GM18517 (cell line): ENCODE results near the gene TAF6.
A peak's percentile ranks its signal among the peaks of the same experiment; 100 is the strongest.

Experiments
- ATAC-seq: cut with Tn5 transposase; IDR thresholded peaks from one replicate; pipeline ENCODE4 v1.9.1; 2021; ENCODE audit warnings: mild to moderate bottlenecking, moderate library complexity; ENCODE audit not compliant: unreplicated experiment

TAF6 gene

DNA sequence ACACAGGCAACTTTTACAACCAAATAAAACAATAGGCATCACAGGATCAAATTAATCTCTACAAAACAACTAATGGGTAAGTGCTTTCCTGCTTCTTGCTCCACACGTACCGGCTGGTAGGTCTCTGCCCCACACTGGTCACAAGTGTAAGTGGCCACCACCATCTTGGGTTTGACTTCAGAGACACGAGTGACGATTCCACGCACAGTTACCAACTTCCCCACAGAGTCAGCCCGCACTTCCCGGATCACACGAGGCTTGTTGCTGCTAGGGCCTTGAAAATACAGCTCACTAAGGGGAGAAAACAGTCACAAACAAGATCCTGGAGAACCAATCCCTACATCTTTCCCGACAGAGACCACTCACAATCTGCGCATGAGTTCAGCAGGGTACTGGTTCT lies 20.2 kb downstream of the TAF6 start:
- no peak for ATAC-seq

- ATAC-seq, result no peak
Observed at GRCh38 chr7:100095704-100096103, 23.5 kb downstream of the TAF6 start.

- no peak for ATAC-seq
Observed at GRCh38 chr7:100095289-100095688, 23.9 kb downstream of the TAF6 start.

DNA sequence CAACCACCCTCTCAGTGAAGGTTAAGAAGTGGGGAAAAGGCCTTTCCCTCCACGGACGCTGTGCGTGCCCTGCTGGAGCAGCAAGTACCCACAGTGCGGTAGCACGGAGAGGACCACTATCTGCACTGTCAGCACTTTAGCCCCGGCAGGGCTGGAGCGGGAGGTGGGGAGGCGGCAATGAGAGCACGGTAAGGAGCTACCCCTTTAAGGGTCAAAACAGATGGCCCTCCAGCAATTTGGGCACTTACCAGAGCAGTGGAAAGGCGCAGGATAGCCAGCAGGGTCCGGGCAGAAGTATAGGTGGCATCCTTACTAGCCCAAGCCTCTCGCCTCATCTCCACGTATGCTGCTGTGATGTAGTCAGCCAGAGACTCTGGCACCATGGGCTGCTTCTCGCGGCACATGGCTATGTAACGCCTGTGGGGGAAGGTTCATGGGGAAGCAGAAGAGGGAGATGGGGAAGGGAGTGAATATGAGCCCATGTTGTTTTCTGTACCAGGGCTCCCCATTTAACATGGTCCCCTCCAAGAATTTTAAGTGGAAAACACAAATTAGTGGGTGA lies 25.2 kb downstream of the TAF6 start:
- no peak for ATAC-seq

DNA sequence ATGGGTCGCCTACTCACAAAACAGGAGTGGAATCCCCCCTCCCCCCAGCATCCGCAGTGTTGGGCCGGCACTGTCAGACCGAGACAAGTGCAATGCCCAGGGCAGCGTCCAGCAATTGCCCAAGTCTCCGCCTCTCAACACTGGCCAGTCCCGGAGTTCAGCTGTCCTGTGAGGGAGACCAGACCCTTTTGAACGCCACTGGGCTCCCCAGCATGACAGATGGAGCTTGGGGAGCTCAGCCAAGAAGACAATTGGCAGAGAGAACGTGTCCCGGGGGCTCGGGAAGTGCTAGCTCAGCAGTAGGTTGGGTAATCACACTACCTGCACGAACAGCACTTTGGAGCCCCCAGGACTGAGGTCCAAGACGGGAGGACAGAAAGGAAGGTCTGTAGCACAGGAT lies 25.7 kb downstream of the TAF6 start:
- ATAC-seq, result no peak

DNA sequence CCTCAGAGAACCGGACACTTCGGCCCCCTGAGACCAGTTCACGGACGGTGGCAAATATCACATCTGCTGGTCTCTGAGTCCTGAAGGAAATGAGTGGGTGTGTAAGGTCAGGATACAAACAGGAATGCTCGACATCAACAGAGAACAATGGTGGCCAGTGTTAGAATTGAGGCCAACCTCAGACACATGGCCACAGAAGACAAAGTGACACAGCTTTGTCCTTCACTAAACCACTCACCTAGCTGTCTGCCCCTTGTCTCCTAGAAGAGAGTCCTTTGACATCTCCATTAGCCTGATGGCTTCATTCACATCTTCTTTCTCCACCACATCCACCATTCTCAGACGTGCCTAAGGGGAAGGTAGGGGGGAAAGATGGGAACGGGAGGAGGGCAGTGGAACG lies 26.1 kb downstream of the TAF6 start:
- ATAC-seq, result no peak

DNA sequence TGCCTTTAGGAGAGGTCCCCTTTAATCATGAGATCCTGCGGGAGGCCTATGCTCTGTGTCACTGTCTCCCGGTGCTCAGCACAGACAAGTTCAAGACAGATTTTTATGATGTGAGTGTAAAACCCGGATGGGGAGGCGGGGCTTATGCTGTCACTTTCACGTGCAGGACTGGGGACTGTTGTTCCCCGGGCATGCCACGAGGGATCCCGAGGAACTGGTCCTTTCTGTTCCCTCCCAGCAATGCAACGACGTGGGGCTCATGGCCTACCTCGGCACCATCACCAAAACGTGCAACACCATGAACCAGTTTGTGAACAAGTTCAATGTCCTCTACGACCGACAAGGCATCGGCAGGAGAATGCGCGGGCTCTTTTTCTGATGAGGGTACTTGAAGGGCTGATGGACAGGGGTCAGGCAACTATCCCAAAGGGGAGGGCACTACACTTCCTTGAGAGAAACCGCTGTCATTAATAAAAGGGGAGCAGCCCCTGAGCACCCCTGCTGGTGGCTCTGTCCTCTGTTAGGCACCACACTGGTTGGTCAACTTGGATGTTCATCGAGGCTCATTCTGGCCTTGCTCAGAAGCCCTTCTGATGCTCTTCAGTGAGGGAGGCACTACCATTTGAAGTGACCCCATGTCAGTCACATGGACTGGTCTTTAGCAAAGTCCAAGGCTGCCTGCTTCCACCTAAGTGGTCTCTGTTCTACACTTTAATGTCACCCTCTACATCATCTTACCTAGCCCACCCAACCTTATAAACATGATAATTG lies 27.6 kb downstream of the TAF6 start:
- no peak for ATAC-seq

GRCh38 chr7:100090527-100091410 lies 28.4 kb downstream of the TAF6 start:
- ATAC-seq, result no peak

- ATAC-seq, result no peak
Observed at GRCh38 chr7:100089458-100090196, 29.5 kb downstream of the TAF6 start.

DNA sequence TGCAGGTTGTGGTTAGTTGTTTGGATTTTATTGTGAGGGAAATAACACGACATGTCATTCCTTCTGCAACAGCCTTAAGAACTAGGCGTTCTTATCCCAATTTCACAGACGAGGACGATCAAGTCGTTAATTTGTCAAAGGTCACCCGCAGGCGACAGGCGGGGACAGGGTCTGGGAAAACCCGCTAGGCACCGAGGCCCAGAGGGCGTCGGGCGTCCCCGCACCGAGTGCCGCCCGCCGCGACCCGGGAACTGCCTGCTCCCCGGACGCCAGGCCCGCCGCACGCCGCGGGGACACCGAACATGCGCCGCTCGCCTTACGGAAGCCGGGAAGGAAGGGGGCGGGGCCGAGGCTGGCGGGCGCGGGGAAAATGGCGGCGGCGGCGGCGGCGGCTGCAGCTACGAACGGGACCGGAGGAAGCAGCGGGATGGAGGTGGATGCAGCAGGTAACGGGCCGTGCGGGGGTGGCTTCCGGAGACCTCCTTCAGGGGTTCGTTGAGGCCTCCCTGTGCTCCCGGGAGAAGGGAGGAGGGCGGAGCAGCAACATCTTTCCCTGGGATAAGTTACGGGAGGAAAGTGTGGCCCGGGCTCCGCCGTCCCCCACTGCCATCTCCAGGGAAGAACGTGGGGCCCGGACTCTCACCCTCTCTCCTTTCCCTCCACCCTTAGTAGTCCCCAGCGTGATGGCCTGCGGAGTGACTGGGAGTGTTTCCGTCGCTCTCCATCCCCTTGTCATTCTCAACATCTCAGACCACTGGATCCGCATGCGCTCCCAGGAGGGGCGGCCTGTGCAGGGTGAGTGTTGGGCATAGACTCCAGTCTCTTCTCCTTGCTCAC lies 30.3 kb downstream of the TAF6 start, which contains the start of gene COPS6:
Gene COPS6, plus strand, starts transcription at position 349 of the 837 bp plus-strand sequence. Its CDS starts 22 bp downstream, at position 371.
- no peak for ATAC-seq

- no peak for ATAC-seq
Observed at GRCh38 chr7:100088095-100088620, 31.0 kb downstream of the TAF6 start.

DNA sequence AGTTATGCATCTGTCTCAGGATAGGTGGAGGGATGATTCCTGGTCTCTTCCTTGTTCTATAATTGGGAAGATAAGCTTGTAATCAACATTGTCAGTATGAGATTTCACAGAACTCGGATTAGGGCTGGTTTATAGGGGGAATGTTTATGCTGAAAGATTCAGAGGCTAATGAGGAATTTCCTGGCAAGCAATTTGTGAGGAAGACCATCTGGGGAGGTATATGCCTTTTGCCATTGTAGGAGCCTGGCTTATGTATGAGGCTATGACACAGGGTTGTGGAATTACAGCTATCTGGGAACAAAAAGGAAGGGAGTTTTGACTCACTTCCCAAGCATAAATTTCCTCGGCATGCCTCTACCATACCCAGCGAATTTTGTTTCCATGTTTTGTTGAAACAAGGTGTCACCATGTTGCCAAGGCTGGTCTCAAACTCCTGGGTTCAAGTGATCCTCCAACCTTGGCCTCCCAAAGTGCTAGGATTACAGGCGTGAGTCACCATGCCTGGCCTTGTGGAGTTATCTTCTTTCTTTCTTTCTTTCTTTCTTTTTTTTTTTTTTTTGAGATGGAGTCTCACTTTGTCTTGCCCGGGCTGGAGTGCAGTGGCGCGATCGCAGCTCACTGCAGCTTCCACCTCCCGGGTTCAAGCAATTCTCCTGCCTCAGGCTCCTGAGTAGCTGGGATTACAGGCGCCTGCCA lies 32.0 kb downstream of the TAF6 start:
- ATAC-seq, result no peak

- no peak for ATAC-seq
Observed at GRCh38 chr7:100085515-100085914, 33.6 kb downstream of the TAF6 start.

GRCh38 chr7:100082978-100083377 lies 36.2 kb downstream of the TAF6 start:
- ATAC-seq, result no peak

GRCh38 chr7:100081535-100082102 lies 37.5 kb downstream of the TAF6 start, which contains the start of gene ZNF3:
Gene ZNF3 (minus strand): TSS chr7:100081723. CDS start chr7:100077357, 4,366 bp downstream.
- ATAC-seq, result peak; percentile 82

DNA sequence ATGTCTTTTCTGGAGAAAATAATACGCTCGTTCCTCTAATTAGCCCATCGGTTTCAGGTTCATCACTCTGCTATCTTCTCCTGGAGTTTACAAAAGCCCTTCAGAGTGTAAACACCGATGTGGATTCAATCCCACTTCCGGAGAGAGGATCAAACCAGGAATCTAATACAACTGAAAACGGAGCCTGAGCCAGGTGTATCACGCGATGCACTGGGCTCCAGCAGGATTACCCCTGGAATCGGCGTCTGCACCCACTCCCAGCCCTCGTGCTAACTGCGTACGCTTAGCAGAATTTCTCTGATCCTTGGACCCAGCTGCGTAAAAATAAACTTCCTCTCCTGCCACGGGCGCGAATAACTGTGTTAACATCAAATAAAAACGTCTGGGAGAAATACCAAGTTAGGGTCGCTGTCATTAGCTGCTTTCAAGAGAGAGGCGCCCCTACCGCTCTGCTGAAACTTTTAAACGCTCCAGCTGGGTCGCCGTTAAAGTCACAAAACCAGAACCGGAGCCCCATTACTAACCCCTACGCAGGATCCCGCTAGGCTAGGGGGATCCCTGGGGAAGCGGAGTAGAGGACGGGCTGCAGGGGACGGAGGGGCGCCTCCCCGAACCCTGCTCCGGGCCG lies 38.1 kb downstream of the TAF6 start:
- ATAC-seq, result peak; percentile 2

DNA sequence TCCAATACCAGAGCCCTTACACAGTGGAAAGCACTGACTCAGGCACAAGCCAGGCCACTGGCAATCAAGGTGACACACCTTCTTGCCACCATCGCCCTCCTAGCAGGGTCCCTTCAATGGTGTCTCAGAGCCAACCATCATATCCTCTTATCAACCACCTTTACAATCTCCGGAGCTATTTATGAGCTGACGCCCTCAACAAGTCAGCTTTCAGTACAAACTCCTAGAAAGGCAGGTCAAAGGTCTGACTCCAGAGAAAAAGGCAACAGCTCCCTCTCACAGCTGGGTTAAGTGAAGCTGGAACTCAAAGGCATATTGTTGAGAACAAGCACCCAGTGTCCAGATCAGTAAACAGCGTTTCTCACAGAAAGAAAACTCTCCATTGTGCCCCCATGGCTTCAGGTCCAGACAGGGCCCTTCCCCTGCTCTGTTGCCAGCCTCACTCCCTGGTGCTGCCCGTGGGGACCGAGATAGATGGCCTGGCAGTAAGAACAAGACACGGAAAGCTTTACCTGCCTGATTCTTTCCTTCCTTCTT lies 40.1 kb downstream of the TAF6 start:
- no peak for ATAC-seq

- no peak for ATAC-seq
Observed at GRCh38 chr7:100077205-100077604, 42.0 kb downstream of the TAF6 start.
